PC-9 (cell line): ENCODE data around the gene LY6G6D. TPM values are rescaled to one million over a fixed set of nuclear protein-coding genes. Genes with fewer than 3 reads are reported as not detected.

Source experiments
- Bru-seq: library from RNA; stranded (reverse); fragments of 400-500 nt; gene quantifications from one replicate; lab custom pipeline; 2021; lab: Mats Ljungman, UMichigan
- BruChase-seq, 2 experiments: library from RNA; stranded (reverse); fragments of 400-500 nt; gene quantifications; one replicate each; lab custom pipeline; 2021; lab: Mats Ljungman, UMichigan
- BruUV-seq: library from RNA; stranded (reverse); fragments of 400-500 nt; replicated peaks from 2 replicates; lab custom pipeline; 2021; lab: Mats Ljungman, UMichigan
- CTCF ChIA-PET: fragments of 300-600 bp; sonication (Branson Sonifier 250); formaldehyde crosslinking; loops from one replicate; lab custom pipeline; 2022; ENCODE audit warnings: antibody characterized with exemption; lab: Charles Lee
- POLR2A ChIA-PET: fragments of 300-600 bp; sonication (Branson Sonifier 250); formaldehyde crosslinking; loops from one replicate; lab custom pipeline; 2022; ENCODE audit warnings: antibody characterized with exemption; ENCODE audit not compliant: unreplicated experiment; lab: Charles Lee
- DNase-seq, 2 experiments: peaks; one replicate each; pipeline versions ENCODE4 v3.0.0 to v3.0.0-alpha.2; 2015 to 2022; ENCODE audit warnings: mixed read lengths in 1 of 2
- H2AFZ ChIP-seq: fragments of 200-600 bp; sonication (generic); 2 replicates; pipeline ENCODE4 v1.8.1; 2017; ENCODE audit warnings: antibody characterized with exemption
- H3F3A ChIP-seq: fragments of 200-600 bp; sonication (generic); 2 replicates; pipeline ENCODE4 v1.8.1; 2017; ENCODE audit warnings: antibody characterized with exemption, mild to moderate bottlenecking, low read depth; ENCODE audit not compliant: insufficient read depth
- H3K27ac ChIP-seq: fragments of 200-600 bp; sonication (generic); 2 replicates; pipeline ENCODE4 v1.6.1; 2016; ENCODE audit warnings: mixed run types
- H3K27me3 ChIP-seq: fragments of 200-600 bp; sonication (generic); 2 replicates; pipeline ENCODE4 v1.6.1; 2016; ENCODE audit warnings: low read depth, mixed run types; ENCODE audit not compliant: insufficient read depth
- H3K36me3 ChIP-seq: fragments of 200-600 bp; sonication (generic); 2 replicates; pipeline ENCODE4 v1.6.1; 2016; ENCODE audit warnings: low read depth, mixed run types
- H3K4me1 ChIP-seq: fragments of 200-600 bp; sonication (generic); replicated peaks from 2 replicates; pipeline ENCODE4 v1.6.1; 2016; ENCODE audit warnings: mixed run types; ENCODE audit not compliant: insufficient read depth
- H3K4me2 ChIP-seq: fragments of 200-600 bp; sonication (generic); 2 replicates; pipeline ENCODE4 v1.6.1; 2017; ENCODE audit warnings: mixed run types
- H3K4me3 ChIP-seq: fragments of 200-600 bp; sonication (generic); 2 replicates; pipeline ENCODE4 v1.6.1; 2016; ENCODE audit warnings: mixed run types
- H3K79me2 ChIP-seq: fragments of 200-600 bp; sonication (generic); 2 replicates; pipeline ENCODE4 v1.6.1; 2017; ENCODE audit warnings: low read depth, mixed run types
- H3K9me2 ChIP-seq: fragments of 200-600 bp; sonication (generic); 2 replicates; pipeline ENCODE4 v1.8.1; 2017; ENCODE audit warnings: mild to moderate bottlenecking; ENCODE audit not compliant: insufficient read depth
- H3K9me3 ChIP-seq: fragments of 200-600 bp; sonication (generic); 2 replicates; pipeline ENCODE4 v1.8.1; 2016; ENCODE audit warnings: low read depth; ENCODE audit not compliant: insufficient read depth
- H4K20me1 ChIP-seq: fragments of 200-600 bp; sonication (generic); 2 replicates; pipeline ENCODE4 v1.8.1; 2017; ENCODE audit not compliant: insufficient read depth
- CTCF ChIP-seq: fragments of 200-600 bp; sonication (generic); conservative IDR thresholded peaks from 2 replicates; pipeline ENCODE4 v1.6.1; 2017; ENCODE audit warnings: mixed run types, antibody characterized with exemption, mild to moderate bottlenecking, moderate library complexity
- EZH2 ChIP-seq: fragments of 200-600 bp; sonication (generic); IDR thresholded peaks from 2 replicates; pipeline ENCODE4 v1.8.0; 2017; ENCODE audit warnings: antibody characterized with exemption, low read depth
- intact Hi-C: fragments of 100-400 bp; cut with micrococcal nuclease; formaldehyde crosslinking; loops from one replicate; pipeline ENCODE4 v1.10.0; 2022; ENCODE audit not compliant: unreplicated experiment
- long read RNA-seq: library from polyadenylated mRNA; stranded (forward); transcript quantifications from one replicate; pipeline ENCODE4 v2.0.0, GENCODE V29; 2022
- total RNA-seq: library from RNA; stranded (reverse); gene quantifications from 2 replicates; pipeline ENCODE4 v1.2.3, GENCODE V29; 2021

LY6G6D gene
- total RNA-seq (not detected in 2 replicates), Bru-seq, nascent RNA (not detected), BruChase-seq, experiment 1, labeled RNA remaining after a 2-hour chase (not detected), BruChase-seq, experiment 2, labeled RNA remaining after a 6-hour chase (not detected)
- long read RNA-seq = 0 reads

GRCh38 chr6:31715022-31715958, at the start of gene LY6G6D:
TSS of gene LY6G6D (plus strand) at chr6:31715348. CDS start at chr6:31715356, 8 bp downstream.
- ChIA-PET POLR2A (interaction anchor here (0.6 to 0.7 kb wide), 2 partner anchors 9 to 128 kb away, joined by 11 to 33 read pairs; no protein-coding TSS in a partner anchor), CTCF (no interaction called here)
- Histone ChIP-seq H3K36me3 (no peaks in the 10 kb centered on the region), H3K4me3 (no peak within 1 kb of the TSS), H4K20me1 (no peaks in the 10 kb centered on the region), H3K79me2 (no peaks in the 10 kb centered on the region), H3F3A (peaks cover 18% of the 10 kb centered on the region; the same call in 1 of the 2 replicates), H3K4me1 (peaks cover 32% of the 10 kb centered on the region), H3K9me3 (no peaks in the 10 kb centered on the region), H3K27ac (no peak within 1 kb of the TSS), H3K9me2 (no peaks in the 10 kb centered on the region), H3K27me3 (no peaks in the 10 kb centered on the region), H3K4me2 (no peak within 1 kb of the TSS), H2AFZ (peak within 1 kb of the TSS; percentile 68; the same call in 1 of the 2 replicates)
- no TSS peak for BruUV-seq
- TF ChIP-seq EZH2 = no peak
- TF ChIP-seq CTCF = no peak
- no peak for DNase-seq
- intact Hi-C loops = no loop called here

- Histone ChIP-seq H3F3A (peaks cover 18% of the 10 kb centered on the region), H3K27ac (peak within 1 kb of the TSS; percentile 80), H3K4me2 (peak within 1 kb of the TSS; percentile 95), H4K20me1 (peaks cover 3% of the 10 kb centered on the region; the same call in 1 of the 2 replicates), H3K4me1 (peaks cover 24% of the 10 kb centered on the region), H3K79me2 (peaks cover 51% of the 10 kb centered on the region), H3K4me3 (peak within 1 kb of the TSS; percentile 90), H3K9me2 (no peaks in the 10 kb centered on the region), H2AFZ (peak within 1 kb of the TSS; percentile 86), H3K27me3 (no peaks in the 10 kb centered on the region), H3K36me3 (peaks cover 31% of the 10 kb centered on the region), H3K9me3 (no peaks in the 10 kb centered on the region)
- BruUV-seq = no TSS peak
- TF ChIP-seq EZH2 (no peak), CTCF (no peak)
- POLR2A ChIA-PET = interaction anchor here (1.0 kb wide), 1 partner anchor 197 kb away, joined by 4 read pairs; the partner anchor contains the start of gene NEU1
- DNase-seq = peak; percentile 95 to 96
- intact Hi-C loops = loop anchor here (2.0 to 10.0 kb wide), 2 partner anchors 119 to 509 kb away; partner anchors contain the start of genes AGPAT1, ATP6V1G2, NFKBIL1 and RNF5
- CTCF ChIA-PET = no interaction called here
Observed at GRCh38 chr6:31665501-31666336, 49.4 kb upstream of the LY6G6D start, which contains the start of gene CSNK2B. TSS of gene CSNK2B (plus strand) at chr6:31666080. CDS start at chr6:31666832, 752 bp downstream.
